Endothelial cell of coronary artery (primary cell): ENCODE results near the gene TMEM81. TPM values are rescaled to one million over a fixed set of nuclear protein-coding genes. Genes with fewer than 3 reads are reported as not detected.

Experiments used
- total RNA-seq: library from RNA; depleted of rRNA; stranded (reverse); fragments of >200 nt; gene quantifications from 2 replicates; pipeline ENCODE4 v1.2.3, GENCODE V29; 2014

Gene TMEM81
- total RNA-seq: 1.1 and 2.1 TPM in 2 replicates

DNA sequence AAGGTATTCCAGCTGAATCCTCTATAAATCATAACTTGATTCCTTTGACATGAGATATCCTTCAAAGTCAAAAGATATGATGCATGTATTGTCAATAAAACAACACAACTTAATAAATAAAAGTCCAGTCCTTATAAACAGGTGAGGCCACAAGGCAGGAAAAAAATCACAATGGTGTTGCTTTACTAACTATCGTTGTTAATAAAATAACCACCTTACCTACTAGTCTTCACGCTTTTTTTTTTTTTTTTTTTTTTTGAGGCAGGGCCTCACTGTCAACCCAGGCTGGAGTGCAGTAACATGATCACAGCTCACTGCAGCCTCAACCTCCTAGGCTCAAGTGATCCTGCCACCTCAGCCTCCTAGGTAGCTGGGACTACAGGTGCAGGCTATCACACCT is at the start of gene TMEM81:
TSS of gene TMEM81 (minus strand) at position 101 of the 400 bp plus-strand sequence. CDS start 140 bp downstream, outside the sequence.

DNA sequence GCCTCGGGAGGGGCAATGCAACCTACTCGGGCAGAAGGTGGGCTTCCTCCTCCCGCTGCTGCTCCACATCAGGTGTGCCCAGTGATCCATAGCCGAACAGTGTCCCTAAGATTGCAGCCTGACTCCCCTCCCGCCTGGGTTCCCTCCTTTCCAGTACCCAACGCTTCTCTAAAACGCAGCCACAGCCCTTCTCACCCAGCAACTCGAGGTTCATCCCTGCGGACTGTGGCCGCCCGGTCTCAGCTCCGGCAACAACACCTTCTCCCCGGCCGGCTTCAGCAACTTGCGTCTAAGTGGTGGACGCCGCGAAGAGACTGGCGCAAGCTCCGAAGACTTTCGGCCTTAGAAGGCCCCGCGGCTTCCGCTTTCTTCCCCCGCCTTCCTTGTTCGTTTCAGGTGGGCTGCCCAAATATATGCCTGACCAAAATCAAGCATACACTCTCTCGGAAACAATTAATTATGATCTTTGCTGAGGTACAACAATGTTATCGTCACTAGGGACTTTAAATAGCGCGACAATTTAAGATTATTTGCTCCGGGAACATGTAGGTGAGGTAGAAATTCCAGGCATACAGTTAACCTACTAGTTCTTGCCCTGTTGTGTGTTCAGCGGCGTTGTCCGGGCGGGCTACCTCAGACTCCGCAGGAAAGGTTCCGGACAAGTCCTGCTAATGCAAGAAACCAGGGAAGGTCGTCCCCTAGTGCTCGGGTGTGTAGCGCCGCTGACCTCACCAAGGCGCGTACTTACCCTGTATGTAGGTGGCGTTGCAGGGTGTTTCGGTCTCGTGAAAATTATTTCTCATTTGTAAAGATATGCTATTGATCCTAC is 37.6 kb upstream of the TMEM81 start, which contains the start of gene RBBP5:
TSS of gene RBBP5 (minus strand) at position 319 of the 829 bp plus-strand sequence. CDS start at position 214, 105 bp downstream.

DNA sequence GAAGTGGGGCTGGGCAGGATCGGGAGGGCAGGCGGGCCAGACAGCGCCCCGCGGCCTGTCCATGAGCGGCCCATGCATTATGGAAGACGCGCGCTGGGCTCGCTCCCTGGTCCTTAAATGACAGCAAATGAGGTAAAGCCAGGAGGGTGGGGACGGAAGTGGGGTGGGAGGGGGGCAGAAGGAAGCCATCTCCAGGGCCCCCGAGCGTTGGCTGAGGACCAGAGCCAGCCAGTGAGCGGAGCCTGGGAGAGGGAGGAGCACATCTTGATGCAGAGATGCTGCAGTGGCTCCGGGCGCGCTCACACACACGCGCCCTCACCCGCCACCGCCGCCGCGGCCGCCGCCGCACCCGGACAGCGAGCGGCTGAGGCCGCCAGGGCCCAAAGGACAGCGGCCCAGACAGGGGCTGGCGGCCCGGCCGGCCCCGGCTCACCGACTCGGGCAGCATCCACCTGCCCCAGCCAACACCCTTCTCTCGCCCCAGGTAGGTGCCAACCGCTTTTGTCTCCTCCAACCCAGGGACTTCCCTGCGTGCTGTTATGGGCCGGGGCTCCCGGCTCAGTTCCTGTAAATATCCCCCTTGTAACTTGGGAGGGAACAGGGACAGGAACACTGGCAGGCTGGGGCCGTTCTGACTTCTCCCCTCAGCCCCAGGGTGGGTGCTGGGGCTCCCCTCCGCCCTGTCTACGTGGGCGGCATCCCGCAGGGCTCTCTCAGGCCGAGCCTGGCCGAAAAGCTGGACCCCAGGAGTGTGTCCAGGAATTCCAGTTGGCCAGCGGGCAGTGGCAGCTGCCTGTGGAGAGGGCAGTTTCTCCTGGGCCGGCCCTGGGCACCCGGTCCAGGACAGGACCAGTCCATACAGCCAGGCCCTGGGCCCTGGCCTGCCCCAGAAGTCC is 41.1 kb downstream of the TMEM81 start, which contains the start of gene CNTN2:
TSS of gene CNTN2 (plus strand) at position 302 of the 896 bp plus-strand sequence. CDS start 9,974 bp downstream, outside the sequence.

Other genes with a start within 250 kb of the TMEM81 start
- gene NFASC, start 213.6 kb downstream of the TMEM81 start, total RNA-seq: under 0.01 TPM in 2 replicates
- gene CNTN2, start 41.2 kb downstream of the TMEM81 start, total RNA-seq: not detected in 2 replicates
- 15.3 and 18.2 TPM in 2 replicates for gene RBBP5, start 37.5 kb upstream of the TMEM81 start, total RNA-seq
- 10.6 and 12.2 TPM in 2 replicates for gene DSTYK, start 127.2 kb upstream of the TMEM81 start, total RNA-seq
- gene TMCC2, start 143.5 kb upstream of the TMEM81 start, total RNA-seq: 1.6 and 2.0 TPM in 2 replicates
- 0.81 and 1.4 TPM in 2 replicates for gene NUAK2, start 237.3 kb upstream of the TMEM81 start, total RNA-seq